HG03354 (cell line): Measurements from ENCODE around the gene PLXDC2.

Experiments
- ATAC-seq: cut with Tn5 transposase; IDR thresholded peaks from one replicate; pipeline ENCODE4 v1.9.1; 2021; ENCODE audit warnings: mild to moderate bottlenecking; ENCODE audit not compliant: unreplicated experiment, poor library complexity, severe bottlenecking

Gene PLXDC2

DNA sequence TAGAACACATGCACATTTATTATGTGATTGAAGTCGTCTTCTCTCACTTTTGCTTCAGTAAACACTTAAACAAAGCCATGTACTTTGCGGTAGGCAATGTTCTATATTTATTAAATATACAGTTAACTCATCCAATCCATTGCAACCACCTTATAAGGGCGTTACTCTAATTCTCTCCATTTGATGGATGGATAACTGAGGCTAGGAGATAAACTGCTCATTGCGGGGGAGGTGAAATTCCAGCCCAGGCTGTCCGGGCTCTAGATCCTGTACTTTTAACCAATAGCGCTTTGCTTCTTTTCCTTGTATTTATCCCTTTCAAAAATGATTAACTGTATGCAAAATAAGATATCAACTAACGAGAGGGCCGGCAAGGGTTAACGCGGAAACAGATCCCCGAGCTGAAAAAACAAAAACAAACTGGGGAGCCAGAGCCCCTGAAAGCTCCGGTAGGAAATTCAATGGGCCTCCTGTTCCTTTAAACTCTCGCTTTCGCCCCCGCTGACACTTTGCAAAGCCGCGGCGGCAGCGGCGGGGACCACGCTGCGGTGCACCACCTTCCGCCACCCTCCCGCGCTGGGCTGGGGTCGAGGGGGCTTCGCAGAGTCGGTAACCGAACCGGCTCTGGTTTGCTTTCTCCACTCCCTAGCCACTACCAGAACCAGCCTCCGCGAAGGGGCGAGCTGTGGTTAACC lies 1.0 kb upstream of the PLXDC2 start:
- ATAC-seq: peak; percentile 0

DNA sequence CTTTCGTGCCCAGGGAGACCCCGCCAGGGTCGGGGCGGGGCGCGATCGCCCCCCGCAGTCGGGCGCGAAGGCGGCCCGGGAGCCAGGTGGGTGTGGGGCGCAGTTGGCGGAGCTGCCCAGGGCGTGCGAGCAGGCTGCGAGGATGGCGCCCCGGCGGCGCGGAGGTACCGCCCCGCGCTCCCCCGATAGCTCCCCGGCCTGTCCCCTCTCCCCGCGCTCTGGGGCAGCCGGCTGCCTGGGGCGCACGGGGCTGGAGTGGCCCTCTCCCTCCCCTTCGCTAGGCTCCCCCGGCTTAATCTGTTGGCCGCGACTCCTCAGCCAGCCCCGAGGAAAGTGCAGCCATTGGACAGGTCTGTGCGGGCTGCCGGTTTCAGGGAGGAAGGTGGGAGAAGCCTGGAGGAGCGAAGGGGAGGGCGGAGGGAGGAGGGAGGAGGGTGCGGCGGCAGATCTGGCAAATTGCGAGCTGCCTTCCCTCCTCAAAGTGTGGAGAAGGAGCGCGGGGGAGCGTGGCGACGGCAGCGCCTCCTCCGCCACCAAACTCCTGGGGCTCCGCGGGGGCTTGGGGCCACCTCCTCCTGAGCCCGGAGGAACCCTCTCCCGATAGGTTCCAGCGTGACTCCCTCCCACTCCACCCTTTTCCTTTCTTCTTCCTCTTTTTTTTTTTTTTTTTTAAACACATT lies 361 bp upstream of the PLXDC2 start:
- peak; percentile 33 for ATAC-seq

DNA sequence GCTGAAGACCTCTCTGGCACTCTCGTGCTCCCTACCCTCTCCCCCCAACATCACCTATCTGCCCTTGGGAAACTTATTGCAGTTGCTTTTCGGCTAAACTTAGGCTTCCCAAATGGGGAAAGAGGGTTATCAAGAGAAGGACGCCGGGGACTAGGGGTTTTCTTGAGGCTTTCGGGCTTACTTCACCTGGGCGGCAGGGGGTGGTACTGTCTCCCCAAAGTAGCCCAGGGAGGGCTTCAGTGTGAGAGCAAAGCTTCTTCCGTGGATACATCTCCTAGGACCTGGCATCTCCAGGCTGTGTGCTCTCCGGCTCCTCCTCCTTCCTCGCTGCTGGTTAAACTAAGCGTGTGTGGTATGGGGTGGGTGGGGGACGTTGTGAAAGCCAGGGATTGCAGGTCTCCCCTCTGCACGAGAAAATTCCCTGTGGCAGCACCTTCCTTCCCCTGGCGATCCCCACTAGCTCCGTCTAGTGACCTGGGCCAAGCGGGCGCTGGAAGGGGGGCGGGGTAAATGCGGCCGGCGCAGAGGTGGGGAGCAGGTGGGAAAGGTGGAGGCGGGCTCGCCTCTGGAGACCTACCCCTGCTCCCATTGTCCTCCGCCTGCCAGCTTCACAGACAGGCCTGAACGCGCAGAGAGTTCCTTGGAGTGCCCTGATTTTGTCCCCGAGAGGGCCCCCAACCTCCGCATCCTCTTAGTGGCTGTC lies 1.1 kb downstream of the PLXDC2 start:
- peak; percentile 27 for ATAC-seq

DNA sequence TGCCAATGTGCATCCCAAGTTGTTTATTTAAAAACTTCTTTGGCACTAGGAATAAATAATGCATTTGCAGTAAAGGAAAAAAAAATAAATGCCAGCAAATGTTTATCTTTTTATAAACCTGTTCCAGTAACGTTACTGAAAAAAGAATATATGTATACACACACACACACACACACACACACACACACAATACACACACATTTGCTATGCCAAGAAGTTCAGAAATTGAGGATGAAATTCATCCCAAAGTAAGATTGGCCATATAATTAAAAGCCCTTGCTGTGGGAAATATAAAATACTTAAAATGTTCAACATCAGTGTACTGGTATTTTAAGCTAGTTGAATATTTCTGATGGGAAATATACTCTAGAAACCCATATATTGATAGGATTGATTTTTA lies 2.6 kb downstream of the PLXDC2 start:
- ATAC-seq: no peak

DNA sequence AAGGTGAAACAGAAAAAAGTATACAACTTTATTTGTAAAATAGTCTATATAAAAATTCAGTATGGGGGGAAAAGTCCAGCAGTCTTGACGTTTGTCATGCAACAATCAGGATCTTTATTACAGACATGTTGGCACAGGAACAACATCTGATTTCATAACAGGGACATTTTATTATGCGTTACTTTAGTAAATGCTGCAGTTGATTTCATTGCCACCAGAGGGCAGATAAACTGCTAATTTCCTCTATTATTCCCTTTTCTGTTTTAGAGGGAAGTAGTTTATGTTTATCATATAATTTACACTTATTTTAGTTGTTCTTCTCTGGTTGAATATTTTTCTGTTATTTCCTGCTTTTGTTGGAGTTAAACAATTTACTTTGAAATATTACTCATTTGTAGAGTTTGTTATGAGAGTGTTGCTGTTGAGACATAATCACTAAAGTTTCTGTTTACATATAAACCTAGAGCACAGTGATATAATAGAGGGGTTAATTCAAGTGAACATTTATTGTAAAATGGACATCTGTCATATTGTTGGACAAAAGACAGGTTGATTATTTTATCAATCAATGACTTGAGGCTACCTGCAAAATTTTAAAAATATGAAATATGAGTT lies 3.3 kb downstream of the PLXDC2 start:
- ATAC-seq: no peak

DNA sequence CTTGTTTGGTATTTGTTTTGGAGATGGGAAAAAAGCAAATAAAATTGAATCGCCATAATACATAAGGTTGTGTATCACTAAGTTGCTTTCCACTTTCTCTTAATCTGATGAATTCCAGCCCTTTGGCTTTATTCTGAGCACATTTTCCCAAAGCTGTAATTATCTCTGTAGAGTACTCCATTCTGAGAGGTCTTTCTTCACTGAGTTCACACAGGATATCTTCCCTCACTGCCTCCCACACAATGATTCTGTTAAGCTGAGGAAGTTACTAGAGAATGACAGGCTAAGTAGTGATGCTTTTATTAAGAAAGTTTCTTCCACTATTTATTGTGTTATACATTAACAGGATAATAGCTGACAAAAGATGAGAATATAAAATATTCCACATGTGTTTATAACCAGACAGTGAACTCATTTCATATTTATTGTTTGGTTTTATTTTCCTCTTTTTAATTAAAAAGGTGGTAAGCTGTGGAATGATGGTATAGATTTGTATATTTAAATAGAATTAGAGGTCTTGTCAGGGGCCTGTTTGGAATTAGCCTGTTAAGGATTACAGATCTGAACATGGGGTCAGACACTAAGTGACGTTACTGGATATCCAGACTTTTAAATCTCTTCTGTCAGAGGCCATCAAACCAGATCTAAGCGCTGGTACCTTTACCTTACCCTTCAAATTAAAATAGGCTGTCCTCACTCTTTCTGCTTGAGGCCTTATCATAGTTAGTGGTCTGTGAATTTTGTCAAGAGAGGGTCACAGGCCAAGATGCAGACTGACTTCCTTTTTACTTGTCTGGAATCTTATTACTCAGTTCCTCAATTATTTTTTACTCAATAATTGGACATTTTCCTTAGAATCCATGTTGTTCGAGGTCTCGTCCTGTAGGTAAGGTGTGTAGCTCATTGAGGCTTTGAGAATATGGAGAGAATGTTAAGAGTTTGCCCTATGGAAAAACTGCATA lies 8.4 kb downstream of the PLXDC2 start:
- ATAC-seq: no peak

DNA sequence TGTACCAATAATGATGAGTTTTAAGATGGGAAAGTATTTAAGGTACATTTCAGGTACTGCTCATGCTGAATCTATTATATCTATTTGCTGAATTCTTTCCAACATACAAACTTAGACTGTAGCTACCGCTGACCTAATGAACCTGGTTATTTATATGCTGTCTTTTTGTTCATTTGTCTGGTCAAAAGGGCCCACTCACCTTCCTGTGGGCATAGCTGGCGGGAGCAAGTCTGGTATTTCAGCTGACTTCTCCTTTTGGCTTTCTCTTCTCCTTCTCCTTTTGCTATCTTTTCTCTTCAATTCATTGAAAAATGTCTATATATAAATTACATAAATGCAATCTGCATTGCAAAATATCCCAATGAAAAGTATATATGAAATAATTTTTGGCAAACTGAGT lies 9.5 kb downstream of the PLXDC2 start:
- ATAC-seq: no peak

DNA sequence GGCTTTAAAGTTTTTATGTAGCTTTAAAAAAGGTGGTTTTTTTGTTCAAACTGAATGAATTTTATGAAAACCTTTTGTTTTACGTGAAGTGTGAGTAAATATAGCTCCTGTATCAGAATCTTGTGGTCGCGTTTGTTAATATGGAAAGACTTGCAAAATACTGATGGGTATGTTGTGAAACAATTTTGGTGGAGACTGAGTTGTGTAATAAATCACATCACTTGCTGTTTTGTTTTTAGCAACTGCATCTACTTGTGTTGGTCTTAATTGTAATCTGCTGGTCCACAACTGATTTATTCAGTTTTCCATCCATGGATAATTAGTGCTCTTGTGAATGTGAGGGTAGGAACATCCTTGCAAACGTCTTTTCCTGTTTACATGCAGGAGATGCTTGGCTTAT lies 10.5 kb downstream of the PLXDC2 start:
- no peak for ATAC-seq

DNA sequence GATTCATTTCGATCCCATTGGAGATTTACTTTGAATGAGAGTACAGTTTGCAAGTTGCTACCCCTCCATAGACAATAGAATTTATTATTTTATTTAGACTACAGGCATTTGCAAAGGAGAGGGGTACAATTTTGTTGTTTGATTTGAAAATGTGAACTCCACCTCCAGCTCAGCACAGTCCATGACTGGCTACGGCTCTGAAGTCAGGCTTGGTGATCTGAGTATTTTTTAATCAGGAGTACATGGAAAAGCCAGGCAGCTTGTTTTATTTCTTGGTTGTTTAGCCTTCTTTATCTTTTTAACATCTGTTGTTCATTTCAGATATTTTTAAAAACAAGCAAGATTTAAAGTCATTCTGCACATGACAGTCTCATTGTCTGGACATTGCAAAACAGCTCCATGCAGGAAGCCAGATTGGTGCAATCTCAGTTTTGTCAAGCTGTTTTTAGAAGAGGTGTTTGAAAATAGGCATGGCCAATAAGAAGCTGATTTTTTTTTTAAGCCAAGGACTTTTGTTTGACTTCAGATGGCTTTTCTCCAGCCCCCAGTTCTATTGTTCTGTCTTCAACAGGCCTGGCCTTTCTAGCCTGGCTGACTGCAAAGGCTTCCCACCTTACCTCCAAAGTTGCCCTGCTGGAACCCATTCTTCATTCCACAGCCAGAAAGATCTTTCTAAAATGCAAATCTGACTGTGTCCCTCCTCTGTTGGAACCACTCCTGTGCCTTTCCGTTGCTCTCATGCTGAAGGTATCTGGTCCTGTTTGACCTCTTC lies 12.2 kb downstream of the PLXDC2 start:
- no peak for ATAC-seq

DNA sequence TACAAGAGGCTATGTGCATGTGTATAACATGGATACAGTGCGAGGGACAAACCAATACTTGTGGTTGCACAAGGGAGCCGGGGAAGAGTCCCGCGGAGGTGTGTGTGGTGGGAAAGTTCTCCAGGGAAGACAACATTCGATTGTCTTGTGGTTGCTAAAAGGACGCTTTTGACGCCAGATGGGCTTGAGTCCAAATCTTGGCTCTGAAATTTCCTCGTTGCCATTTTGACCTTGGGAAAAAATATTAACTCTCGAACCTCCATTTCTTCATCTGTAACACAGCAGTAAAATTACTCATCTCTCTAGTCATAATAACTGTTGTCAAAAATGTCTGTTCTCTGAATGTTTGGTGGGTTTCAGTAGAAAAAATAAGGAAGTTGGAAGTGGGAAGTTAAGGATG lies 16.5 kb downstream of the PLXDC2 start:
- ATAC-seq: no peak

DNA sequence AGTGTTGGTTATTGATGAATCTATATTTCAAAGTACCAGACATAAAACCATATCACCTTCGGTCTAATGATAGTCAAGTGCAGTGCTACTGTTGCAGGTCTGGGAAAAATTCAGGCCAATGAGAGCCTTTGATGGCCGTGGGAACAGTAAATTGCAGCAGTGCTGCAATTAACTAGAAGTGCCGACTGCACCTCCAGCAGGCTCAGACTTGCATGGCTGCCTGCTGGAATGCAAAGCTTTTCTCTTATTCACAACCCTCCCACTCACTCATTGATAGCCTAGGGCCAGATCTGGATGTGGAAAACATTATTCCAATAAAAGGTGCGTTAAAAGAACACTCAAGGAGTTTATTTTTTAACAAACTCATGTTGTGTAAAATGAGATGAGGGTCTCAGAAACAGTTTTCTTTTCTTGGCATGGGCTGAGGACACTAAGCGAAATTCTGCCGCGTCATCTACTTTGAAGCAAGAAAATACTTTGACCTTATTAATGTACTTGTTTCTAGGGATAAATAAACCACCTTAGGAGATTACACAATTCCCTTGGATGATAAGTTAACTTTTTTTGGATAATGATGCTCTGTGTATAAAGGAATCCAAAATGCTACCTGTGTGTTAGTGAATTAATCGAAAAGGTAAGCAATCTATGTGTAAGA lies 17.1 kb downstream of the PLXDC2 start:
- no peak for ATAC-seq

DNA sequence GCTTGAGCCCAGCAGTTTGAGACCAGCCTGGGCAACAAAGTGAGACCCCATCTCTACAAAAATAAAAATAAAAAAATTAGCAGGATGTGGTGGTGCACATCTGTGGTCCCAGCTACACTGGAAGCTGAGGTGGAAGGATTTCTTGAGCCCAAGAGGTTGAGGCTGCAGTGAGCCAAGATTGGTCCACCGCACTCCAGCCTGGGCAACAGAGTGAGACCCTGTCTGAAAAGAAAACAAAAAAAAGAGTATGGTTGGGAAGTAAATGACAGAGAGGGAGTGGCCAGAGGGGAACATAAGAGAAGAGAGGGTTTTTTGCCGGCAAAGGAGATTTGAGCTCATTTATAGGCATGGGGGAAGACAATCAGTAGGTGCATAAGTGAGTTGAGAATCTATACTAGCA lies 19.7 kb downstream of the PLXDC2 start:
- no peak for ATAC-seq

DNA sequence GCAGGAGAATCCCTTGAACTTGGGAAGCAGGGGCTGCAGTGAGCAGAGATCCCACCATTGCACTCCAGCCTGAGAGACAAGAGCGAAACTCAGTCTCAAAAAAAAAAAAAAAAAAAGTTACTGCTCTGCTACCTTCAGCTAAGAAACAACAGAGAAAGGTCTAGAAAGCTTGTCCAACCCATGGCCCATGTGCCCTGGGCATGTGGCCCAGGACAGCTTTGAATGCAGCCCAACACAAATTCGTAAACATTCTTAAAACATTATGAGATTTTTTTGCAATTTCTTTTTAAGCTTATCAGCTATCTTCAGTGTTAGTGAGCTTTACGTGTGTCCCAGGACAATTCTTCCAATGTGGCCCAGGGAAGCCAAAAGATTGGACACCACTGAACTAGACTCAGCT lies 22.9 kb downstream of the PLXDC2 start:
- ATAC-seq: no peak

DNA sequence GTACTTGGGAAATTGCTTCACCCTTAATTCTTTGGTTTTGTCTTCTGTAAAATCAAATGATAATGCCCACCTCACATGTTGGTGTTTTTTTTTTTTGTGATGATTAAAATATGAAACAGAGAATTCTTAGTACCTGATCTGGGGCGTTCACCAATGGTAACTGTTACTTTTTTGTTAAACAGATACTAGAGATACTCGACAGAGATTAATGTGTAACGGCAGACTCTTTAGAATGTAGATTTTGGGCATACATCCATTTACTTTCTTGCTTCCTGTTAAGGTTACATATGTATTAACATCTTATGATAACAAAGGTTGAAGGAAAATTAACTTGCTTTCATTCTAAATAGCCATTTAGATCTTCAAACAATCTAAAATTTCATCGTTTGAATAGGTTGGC lies 23.3 kb downstream of the PLXDC2 start:
- no peak for ATAC-seq

DNA sequence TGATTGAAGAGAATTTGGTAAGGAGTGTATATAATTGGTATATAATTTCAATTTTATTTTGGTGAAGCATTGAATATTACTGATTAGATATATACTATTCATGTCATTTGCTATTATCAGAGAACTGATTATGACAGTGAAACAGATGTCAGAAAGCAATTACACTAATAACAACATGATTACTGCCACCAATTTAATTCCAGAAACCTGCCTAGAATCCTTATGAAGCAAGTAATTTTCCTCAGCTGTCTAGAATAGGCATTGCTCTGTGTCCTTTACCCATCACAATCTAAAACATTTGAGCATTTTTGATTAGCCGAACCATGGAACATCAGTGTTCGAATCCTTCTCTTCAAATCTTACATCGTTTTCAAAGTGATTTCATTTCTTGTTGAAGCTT lies 24.5 kb downstream of the PLXDC2 start:
- ATAC-seq: no peak

DNA sequence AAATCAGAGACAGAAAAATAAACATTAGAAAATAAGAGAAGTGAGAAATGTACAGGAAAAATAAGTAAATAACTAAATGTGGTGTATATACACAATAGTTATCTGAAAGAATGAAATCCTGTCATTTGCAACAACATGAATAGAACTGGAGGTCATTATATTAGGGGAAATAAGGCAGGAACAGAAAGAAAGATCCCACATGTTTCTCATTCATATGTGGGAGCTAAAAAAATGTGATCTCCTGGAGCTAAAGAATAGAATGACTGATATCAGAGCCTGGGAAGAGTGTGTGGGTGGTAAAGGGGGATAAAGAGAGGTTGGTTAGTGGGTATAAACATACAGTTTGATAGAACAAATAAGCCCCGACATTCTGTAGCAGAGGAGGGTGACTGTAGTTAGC lies 27.3 kb downstream of the PLXDC2 start:
- no peak for ATAC-seq

DNA sequence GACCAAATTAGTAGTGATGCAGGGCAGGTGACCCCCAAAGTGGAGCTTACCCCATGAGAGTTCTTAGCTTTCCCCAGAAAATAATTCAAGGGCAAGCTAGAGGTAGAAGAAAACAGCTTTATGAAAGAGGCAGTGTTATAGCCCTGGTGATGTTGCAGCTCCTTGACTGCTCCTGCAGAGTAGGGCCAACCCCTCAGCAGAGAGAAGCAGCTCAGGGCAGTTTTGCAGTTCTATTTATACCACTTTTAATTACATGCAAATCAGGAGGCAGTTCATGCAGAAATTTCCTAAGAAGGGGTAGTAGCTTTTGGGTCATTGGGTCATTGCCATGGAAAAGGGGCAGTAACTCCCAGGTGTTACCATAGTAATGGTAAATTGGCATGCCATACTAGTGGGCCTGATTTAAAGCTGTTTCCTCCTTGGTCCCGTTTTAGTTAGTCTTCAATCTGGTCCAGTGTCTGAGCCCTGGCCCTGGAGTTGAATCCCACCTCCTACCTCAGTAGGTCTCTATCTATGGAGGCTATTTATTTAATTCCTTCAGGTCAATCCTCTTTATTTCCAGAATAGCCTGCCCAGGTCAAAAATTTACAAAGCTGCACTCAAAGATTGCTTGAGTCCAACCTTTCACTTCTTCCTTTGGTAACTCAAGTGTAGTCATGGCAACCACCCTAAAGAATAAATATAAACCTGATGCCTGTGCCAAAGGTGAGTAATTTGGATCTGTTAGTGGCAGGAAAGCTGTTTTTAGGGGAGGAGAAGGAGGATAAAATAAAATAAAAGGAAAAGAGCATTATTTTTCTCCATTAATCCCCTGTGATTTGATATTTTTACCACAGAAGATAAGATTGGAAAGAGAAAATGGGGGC lies 29.5 kb downstream of the PLXDC2 start:
- no peak for ATAC-seq

DNA sequence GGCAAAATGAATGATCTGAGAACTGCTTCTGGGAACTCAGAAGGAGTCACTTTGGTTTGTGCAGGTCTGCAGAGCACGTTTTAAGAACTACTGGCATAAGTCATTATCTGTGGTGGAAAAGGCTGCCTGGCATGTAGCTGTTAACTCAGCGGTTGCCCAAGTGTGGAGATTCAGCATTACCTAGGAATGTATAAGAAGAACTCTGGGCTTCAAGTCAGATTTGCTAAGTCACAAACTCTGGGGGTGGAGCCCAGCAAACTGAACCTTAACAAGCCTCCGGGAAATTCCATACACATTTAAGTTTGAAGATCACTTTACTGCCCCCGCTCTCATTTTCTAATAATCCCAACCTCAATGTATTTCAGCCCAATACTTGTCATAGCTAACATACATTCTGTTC lies 31.1 kb downstream of the PLXDC2 start:
- ATAC-seq: no peak
